Measurements from ENCODE around the gene PSME4. TPM values are rescaled to one million over a fixed set of nuclear protein-coding genes. Genes with fewer than 3 reads are reported as not detected.
A peak's percentile ranks its signal among the peaks of the same experiment; 100 is the strongest.
"Not testable (repeated sequence)": the region's sequence is repeated elsewhere in the genome, so short reads cannot be mapped to it uniquely, and the experiment has no call there.

PSME4 gene
- polyA plus RNA-seq, 1 experiment, result 52.0 TPM

DNA sequence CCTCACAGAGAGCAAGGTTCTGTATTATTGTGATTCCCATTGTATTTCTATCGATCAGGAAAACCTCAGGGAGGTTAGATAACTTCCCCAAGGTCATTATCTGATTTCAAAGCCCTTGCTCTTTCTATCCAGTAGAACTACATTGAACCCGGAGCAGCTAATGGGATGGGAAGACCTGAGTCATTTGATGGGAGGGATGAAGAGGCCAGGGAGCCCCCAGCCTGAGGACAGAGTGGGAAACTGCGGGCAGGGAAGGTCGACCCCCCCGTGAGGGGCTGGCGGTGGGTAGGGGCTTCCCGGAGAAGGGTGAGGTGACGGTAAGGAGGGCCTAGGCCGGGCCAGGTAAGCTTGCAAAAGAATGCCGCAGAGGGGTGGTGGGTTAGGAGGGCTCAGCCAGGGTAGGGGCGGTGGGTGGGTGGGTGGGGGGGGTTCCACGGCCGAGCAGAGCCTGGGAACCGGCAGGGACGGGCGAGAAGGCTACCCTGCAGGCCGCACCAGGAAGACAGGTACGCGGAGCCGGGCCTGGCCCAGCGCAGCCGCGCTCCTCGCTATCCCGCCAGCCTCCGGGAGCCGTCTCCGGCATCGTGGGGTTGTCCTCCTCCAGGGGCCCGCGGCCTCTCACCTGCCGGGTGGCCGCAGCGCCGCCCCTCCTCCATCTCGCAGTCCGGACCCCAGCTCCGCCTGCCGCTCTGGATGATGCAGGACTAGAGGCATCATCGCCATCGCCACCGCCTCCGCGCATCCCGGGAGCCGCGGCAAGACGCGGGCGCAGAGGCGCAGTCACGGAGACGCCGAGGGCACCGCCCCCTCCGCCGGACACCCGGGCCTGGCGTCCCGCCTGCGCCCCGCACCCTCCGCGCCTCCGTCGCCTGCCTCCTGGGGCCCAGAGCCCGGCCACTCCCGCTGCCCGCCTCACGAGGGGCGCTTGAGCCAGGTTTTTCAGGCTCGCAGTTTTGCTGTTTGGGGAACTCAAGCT lies 111.3 kb downstream of the PSME4 start, which contains the start of gene GPR75:
Gene GPR75 (minus strand): TSS at position 762 of the 976 bp plus-strand sequence. CDS start 5,211 bp downstream, outside the sequence.
- ChIA-PET POLR2A (no interaction called here), CTCF (interaction anchor here (0.5 to 0.6 kb wide), 2 partner anchors 77 to 1049 kb away, joined by 3 read pairs; no protein-coding TSS in a partner anchor)
- H3K4me3 ChIP-seq (ENCODE audit: low read depth, low read length), result peak within 1 kb of the TSS; percentile 46

GRCh38 chr2:53856272-53856671 lies 114.5 kb downstream of the PSME4 start:
- Histone ChIP-seq H3K4me3 (ENCODE audit: low read depth, low read length) (no peak overlapping the region), H3K27me3 (ENCODE audit: control insufficient read depth, insufficient read depth, low read length) (no peaks in the 10 kb centered on the region), H3K9me3 (ENCODE audit: control insufficient read depth, insufficient read depth, low read length) (no peaks in the 10 kb centered on the region), H3K27ac (ENCODE audit: low read depth, low read length) (no peak overlapping the region)
- DNase-seq (ENCODE audit: low read depth, low spot score), result no peak
- ChIA-PET POLR2A (no interaction called here), CTCF (interaction anchor here (0.7 kb wide), 1 partner anchor 28 kb away, joined by 3 read pairs; no protein-coding TSS in a partner anchor)
- TF ChIP-seq, protein P1, sequence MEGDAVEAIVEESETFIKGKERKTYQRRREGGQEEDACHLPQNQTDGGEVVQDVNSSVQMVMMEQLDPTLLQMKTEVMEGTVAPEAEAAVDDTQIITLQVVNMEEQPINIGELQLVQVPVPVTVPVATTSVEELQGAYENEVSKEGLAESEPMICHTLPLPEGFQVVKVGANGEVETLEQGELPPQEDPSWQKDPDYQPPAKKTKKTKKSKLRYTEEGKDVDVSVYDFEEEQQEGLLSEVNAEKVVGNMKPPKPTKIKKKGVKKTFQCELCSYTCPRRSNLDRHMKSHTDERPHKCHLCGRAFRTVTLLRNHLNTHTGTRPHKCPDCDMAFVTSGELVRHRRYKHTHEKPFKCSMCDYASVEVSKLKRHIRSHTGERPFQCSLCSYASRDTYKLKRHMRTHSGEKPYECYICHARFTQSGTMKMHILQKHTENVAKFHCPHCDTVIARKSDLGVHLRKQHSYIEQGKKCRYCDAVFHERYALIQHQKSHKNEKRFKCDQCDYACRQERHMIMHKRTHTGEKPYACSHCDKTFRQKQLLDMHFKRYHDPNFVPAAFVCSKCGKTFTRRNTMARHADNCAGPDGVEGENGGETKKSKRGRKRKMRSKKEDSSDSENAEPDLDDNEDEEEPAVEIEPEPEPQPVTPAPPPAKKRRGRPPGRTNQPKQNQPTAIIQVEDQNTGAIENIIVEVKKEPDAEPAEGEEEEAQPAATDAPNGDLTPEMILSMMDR (IDR thresholded peaks at IDR 0.05; ENCODE audit: low read depth, low read length), result no peak

More for the DNA sequence above, 111.3 kb downstream of the PSME4 start, which contains the start of gene GPR75:
- TF ChIP-seq, protein P1 (IDR thresholded peaks at IDR 0.05; ENCODE audit: low read depth, low read length), result no peak
- H3K27me3 ChIP-seq (ENCODE audit: control insufficient read depth, insufficient read depth, low read length), result no peaks in the 10 kb centered on the region
- no peaks in the 10 kb centered on the region for H3K9me3 ChIP-seq (ENCODE audit: control insufficient read depth, insufficient read depth, low read length)
- no peak for DNase-seq (ENCODE audit: low read depth, low spot score)
- no peak within 1 kb of the TSS for H3K27ac ChIP-seq (ENCODE audit: low read depth, low read length)

GRCh38 chr2:53854678-53855077 lies 116.1 kb downstream of the PSME4 start:
- no peak overlapping the region for H3K4me3 ChIP-seq (ENCODE audit: low read depth, low read length)
- no peaks in the 10 kb centered on the region for H3K27me3 ChIP-seq (ENCODE audit: control insufficient read depth, insufficient read depth, low read length)
- no peaks in the 10 kb centered on the region for H3K9me3 ChIP-seq (ENCODE audit: control insufficient read depth, insufficient read depth, low read length)
- DNase-seq (ENCODE audit: low read depth, low spot score), result no peak
- CTCF ChIA-PET, result no interaction called here
- TF ChIP-seq, protein P1 (IDR thresholded peaks at IDR 0.05; ENCODE audit: low read depth, low read length), result no peak
- POLR2A ChIA-PET, result no interaction called here
- H3K27ac ChIP-seq (ENCODE audit: low read depth, low read length), result no peak overlapping the region

DNA sequence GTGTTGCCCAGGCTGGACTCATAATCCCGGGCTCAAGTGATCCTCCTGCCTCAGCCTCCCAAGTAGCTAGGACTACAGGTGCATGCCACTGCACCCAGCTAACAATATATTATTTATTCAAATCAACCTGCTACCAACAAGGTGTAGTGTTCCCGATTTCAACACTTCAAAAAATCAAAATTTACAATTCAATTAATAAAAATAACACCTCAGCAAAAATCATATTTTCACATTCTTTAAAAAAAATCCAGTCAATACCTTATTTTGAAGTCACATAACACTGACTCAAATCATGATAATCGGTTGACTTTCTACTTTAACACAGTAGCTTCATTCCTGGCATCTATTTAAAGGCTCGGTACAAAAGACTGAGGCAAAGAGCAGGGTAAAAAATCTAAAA lies 118.3 kb downstream of the PSME4 start:
- Histone ChIP-seq H3K27me3 (ENCODE audit: control insufficient read depth, insufficient read depth, low read length) (no peaks in the 10 kb centered on the region), H3K27ac (ENCODE audit: low read depth, low read length) (no peak overlapping the region), H3K9me3 (ENCODE audit: control insufficient read depth, insufficient read depth, low read length) (no peaks in the 10 kb centered on the region), H3K4me3 (ENCODE audit: low read depth, low read length) (no peak overlapping the region)
- CTCF ChIA-PET, result no interaction called here
- TF ChIP-seq, protein P1 (IDR thresholded peaks at IDR 0.05; ENCODE audit: low read depth, low read length), result no peak
- POLR2A ChIA-PET, result no interaction called here
- no peak for DNase-seq (ENCODE audit: low read depth, low spot score)

DNA sequence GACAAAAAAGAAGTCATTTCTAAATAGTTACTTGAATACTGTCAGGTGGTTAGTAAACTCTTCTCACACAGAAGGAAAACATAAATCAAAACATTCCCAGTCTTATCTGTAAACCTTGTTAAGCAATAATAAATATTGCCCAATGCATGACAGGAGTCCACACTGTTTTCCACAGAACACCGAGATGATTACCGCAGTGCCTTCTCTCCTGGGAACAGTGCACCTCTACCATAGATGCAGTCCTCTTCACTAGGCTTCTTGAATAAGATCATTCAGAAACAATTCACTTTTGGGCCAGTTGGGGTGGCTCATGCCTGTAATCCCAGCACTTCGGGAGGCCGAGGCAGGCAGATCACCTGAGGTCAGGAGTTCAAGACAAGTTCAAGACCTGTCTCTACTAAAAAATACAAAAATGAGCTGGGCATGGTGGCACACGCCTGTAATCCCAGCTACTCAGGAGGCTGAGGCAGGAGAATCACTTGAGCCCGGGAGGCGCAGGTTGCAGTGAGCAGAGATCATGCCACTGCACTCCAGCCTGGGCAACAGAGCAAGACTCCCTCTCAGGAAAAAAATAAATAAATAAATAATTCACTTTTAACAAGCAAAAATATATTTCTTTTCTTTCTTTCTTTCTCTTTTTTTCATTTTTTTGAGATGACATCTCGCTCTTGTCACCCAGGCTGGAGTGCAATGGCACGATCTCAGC lies 119.6 kb downstream of the PSME4 start:
- H3K27ac ChIP-seq (ENCODE audit: low read depth, low read length); H3K27me3 ChIP-seq (ENCODE audit: control insufficient read depth, insufficient read depth, low read length); H3K9me3 ChIP-seq (ENCODE audit: control insufficient read depth, insufficient read depth, low read length); CTCF ChIA-PET; DNase-seq (ENCODE audit: low read depth, low spot score); H3K4me3 ChIP-seq (ENCODE audit: low read depth, low read length); POLR2A ChIA-PET: not testable (repeated sequence)
